WTC11 (cell line): ENCODE data around the gene USH2A. TPM values are rescaled to one million over a fixed set of nuclear protein-coding genes. Genes with fewer than 3 reads are reported as not detected.

Experiments used
- ATAC-seq: fragments of 200-7000 bp; cut with Tn5 transposase; 2 replicates; pipeline ENCODE4 v1.10.0; 2021; ENCODE audit warnings: mild to moderate bottlenecking, moderate library complexity
- CTCF ChIA-PET: fragments of 300-600 bp; sonication (Branson Sonifier 250); formaldehyde crosslinking; loops from one replicate; lab custom pipeline; 2021; ENCODE audit warnings: antibody characterized with exemption; lab: Charles Lee
- POLR2A ChIA-PET: fragments of 350-600 bp; sonication (Branson Sonifier 250); formaldehyde crosslinking; loops from one replicate; lab custom pipeline; 2021; ENCODE audit warnings: antibody characterized with exemption; lab: Charles Lee
- DNase-seq: peaks from one replicate; pipeline ENCODE4 v3.0.0; 2021; ENCODE audit warnings: low spot score
- H3K27ac Mint-ChIP-seq: 2 replicates; pipeline ENCODE4 v1.8.0; 2021; ENCODE audit warnings: mixed read lengths
- H3K27me3 Mint-ChIP-seq: 2 replicates; pipeline ENCODE4 v1.8.0; 2021; ENCODE audit warnings: low read depth, mild to moderate bottlenecking, moderate library complexity, mixed read lengths
- H3K36me3 Mint-ChIP-seq: 2 replicates; pipeline ENCODE4 v1.8.0; 2021; ENCODE audit warnings: mixed read lengths
- H3K4me1 Mint-ChIP-seq: 2 replicates; pipeline ENCODE4 v1.8.0; 2022; ENCODE audit warnings: mixed read lengths
- H3K4me3 Mint-ChIP-seq: 2 replicates; pipeline ENCODE4 v1.8.0; 2021; ENCODE audit warnings: mild to moderate bottlenecking, moderate library complexity, mixed read lengths
- H3K9me3 Mint-ChIP-seq: 2 replicates; pipeline ENCODE4 v1.8.0; 2021; ENCODE audit warnings: mixed read lengths
- CREM ChIP-seq: sonication (generic); formaldehyde crosslinking; IDR thresholded peaks from 2 replicates; pipeline ENCODE4 v1.8.1; 2022; ENCODE audit warnings: mild to moderate bottlenecking, missing genetic modification reagents, moderate library complexity
- EMX1 ChIP-seq: fragments of 250-450 bp; sonication (Bioruptor Pico); IDR thresholded peaks from 2 replicates; pipeline ENCODE4 v1.8.0; 2021; ENCODE audit warnings: mild to moderate bottlenecking
- ETV6 ChIP-seq: sonication (generic); formaldehyde crosslinking; IDR thresholded peaks from 2 replicates; pipeline ENCODE4 v1.8.1; 2022; ENCODE audit warnings: mild to moderate bottlenecking, missing genetic modification reagents
- GABPB1 ChIP-seq: sonication (generic); formaldehyde crosslinking; IDR thresholded peaks from 2 replicates; pipeline ENCODE4 v1.8.1; 2023; ENCODE audit warnings: mild to moderate bottlenecking, missing genetic modification reagents
- MYBL2 ChIP-seq: sonication (generic); formaldehyde crosslinking; IDR thresholded peaks from 2 replicates; pipeline ENCODE4 v1.8.1; 2023; ENCODE audit warnings: mild to moderate bottlenecking, moderate library complexity, missing genetic modification reagents
- NR1H2 ChIP-seq: sonication (generic); formaldehyde crosslinking; IDR thresholded peaks from 2 replicates; pipeline ENCODE4 v1.9.0; 2021; ENCODE audit warnings: mild to moderate bottlenecking, moderate library complexity, missing genetic modification reagents
- NR2C2 ChIP-seq: sonication (generic); formaldehyde crosslinking; IDR thresholded peaks from 2 replicates; pipeline ENCODE4 v1.8.0; 2022; ENCODE audit warnings: mild to moderate bottlenecking, missing genetic modification reagents
- NR3C1 ChIP-seq: sonication (generic); formaldehyde crosslinking; conservative IDR thresholded peaks from 2 replicates; pipeline ENCODE4 v1.8.1; 2023; ENCODE audit warnings: low read depth, mild to moderate bottlenecking, missing genetic modification reagents
- TP53 ChIP-seq: sonication (generic); formaldehyde crosslinking; IDR thresholded peaks from 2 replicates; pipeline ENCODE4 v1.8.1; 2023; ENCODE audit warnings: mild to moderate bottlenecking, missing genetic modification reagents
- ZNF121 ChIP-seq: sonication (generic); formaldehyde crosslinking; IDR thresholded peaks from 2 replicates; pipeline ENCODE4 v1.8.0; 2023; ENCODE audit warnings: missing genetic modification reagents
- ZNF232 ChIP-seq: sonication (generic); formaldehyde crosslinking; IDR thresholded peaks from 2 replicates; pipeline ENCODE4 v1.8.0; 2022; ENCODE audit warnings: mild to moderate bottlenecking, missing genetic modification reagents
- total RNA-seq: library from RNA; stranded (reverse); gene quantifications from 3 replicates; pipeline ENCODE4 v1.2.3, GENCODE V29; 2021
- TF ChIP-seq, protein P1 (sequence below): sonication (generic); formaldehyde crosslinking; IDR thresholded peaks from 2 replicates; pipeline ENCODE4 v1.8.0; 2023; ENCODE audit warnings: missing genetic modification reagents, mild to moderate bottlenecking, borderline replicate concordance
- TF ChIP-seq, protein P2 (sequence below): fragments of 250-450 bp; sonication (Bioruptor Pico); IDR thresholded peaks from 2 replicates; pipeline ENCODE4 v1.9.0; 2021; ENCODE audit warnings: moderate library complexity, mild to moderate bottlenecking, inconsistent platforms, borderline replicate concordance
- TF ChIP-seq, protein P3 (sequence below): sonication (generic); formaldehyde crosslinking; IDR thresholded peaks from 2 replicates; pipeline ENCODE4 v1.8.0; 2022; ENCODE audit warnings: mild to moderate bottlenecking, missing genetic modification reagents
- TF ChIP-seq, protein P4 (sequence below): fragments of 200-600 bp; IDR thresholded peaks from 2 replicates; pipeline ENCODE4 v1.8.0; 2022; ENCODE audit warnings: antibody characterized with exemption
- TF ChIP-seq, protein P5 (sequence below): sonication (generic); formaldehyde crosslinking; IDR thresholded peaks from 2 replicates; pipeline ENCODE4 v1.8.0; 2022; ENCODE audit warnings: missing genetic modification reagents
- TF ChIP-seq, protein P6 (sequence below): sonication (generic); formaldehyde crosslinking; conservative IDR thresholded peaks from 2 replicates; pipeline ENCODE4 v1.8.1; 2022; ENCODE audit warnings: mild to moderate bottlenecking, missing genetic modification reagents

The USH2A gene
- total RNA-seq, 1 experiment from 2014 or later, result 0.37 TPM

DNA sequence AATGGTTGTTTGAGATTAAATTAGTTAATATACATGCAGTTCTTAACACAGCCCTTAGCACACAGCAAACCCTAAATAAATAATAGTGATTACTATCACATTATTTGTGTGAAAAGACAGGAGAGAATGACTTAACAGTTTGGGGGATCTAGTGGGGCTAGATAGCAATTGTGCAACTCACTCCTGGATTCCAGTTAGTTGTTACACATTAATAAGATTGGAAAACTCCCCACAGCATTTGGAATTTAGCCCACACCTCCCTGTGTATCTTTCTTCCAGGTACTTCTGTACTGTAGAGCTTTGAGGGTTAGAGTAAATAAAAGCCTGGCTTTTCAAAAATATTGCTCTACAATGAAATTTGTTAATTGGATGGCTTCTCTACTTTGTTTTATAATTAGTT lies 763.0 kb downstream of the USH2A start (continued):
- TF ChIP-seq, protein P1, sequence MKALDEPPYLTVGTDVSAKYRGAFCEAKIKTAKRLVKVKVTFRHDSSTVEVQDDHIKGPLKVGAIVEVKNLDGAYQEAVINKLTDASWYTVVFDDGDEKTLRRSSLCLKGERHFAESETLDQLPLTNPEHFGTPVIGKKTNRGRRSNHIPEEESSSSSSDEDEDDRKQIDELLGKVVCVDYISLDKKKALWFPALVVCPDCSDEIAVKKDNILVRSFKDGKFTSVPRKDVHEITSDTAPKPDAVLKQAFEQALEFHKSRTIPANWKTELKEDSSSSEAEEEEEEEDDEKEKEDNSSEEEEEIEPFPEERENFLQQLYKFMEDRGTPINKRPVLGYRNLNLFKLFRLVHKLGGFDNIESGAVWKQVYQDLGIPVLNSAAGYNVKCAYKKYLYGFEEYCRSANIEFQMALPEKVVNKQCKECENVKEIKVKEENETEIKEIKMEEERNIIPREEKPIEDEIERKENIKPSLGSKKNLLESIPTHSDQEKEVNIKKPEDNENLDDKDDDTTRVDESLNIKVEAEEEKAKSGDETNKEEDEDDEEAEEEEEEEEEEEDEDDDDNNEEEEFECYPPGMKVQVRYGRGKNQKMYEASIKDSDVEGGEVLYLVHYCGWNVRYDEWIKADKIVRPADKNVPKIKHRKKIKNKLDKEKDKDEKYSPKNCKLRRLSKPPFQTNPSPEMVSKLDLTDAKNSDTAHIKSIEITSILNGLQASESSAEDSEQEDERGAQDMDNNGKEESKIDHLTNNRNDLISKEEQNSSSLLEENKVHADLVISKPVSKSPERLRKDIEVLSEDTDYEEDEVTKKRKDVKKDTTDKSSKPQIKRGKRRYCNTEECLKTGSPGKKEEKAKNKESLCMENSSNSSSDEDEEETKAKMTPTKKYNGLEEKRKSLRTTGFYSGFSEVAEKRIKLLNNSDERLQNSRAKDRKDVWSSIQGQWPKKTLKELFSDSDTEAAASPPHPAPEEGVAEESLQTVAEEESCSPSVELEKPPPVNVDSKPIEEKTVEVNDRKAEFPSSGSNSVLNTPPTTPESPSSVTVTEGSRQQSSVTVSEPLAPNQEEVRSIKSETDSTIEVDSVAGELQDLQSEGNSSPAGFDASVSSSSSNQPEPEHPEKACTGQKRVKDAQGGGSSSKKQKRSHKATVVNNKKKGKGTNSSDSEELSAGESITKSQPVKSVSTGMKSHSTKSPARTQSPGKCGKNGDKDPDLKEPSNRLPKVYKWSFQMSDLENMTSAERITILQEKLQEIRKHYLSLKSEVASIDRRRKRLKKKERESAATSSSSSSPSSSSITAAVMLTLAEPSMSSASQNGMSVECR (CRISPR knock-in tag), result no peak
- TF ChIP-seq MYBL2 (CRISPR knock-in tag) (no peak), NR1H2 (CRISPR knock-in tag) (no peak), NR2C2 (CRISPR knock-in tag) (no peak), TP53 (CRISPR knock-in tag) (no peak), NR3C1 (CRISPR knock-in tag) (no peak)
- TF ChIP-seq, protein P2, sequence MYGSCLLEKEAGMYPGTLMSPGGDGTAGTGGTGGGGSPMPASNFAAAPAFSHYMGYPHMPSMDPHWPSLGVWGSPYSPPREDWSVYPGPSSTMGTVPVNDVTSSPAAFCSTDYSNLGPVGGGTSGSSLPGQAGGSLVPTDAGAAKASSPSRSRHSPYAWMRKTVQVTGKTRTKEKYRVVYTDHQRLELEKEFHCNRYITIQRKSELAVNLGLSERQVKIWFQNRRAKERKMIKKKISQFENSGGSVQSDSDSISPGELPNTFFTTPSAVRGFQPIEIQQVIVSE (CRISPR knock-in tag), result no peak
- TF ChIP-seq, protein P3, sequence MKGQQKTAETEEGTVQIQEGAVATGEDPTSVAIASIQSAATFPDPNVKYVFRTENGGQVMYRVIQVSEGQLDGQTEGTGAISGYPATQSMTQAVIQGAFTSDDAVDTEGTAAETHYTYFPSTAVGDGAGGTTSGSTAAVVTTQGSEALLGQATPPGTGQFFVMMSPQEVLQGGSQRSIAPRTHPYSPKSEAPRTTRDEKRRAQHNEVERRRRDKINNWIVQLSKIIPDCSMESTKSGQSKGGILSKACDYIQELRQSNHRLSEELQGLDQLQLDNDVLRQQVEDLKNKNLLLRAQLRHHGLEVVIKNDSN (CRISPR knock-in tag), result no peak
- TF ChIP-seq, protein P4, sequence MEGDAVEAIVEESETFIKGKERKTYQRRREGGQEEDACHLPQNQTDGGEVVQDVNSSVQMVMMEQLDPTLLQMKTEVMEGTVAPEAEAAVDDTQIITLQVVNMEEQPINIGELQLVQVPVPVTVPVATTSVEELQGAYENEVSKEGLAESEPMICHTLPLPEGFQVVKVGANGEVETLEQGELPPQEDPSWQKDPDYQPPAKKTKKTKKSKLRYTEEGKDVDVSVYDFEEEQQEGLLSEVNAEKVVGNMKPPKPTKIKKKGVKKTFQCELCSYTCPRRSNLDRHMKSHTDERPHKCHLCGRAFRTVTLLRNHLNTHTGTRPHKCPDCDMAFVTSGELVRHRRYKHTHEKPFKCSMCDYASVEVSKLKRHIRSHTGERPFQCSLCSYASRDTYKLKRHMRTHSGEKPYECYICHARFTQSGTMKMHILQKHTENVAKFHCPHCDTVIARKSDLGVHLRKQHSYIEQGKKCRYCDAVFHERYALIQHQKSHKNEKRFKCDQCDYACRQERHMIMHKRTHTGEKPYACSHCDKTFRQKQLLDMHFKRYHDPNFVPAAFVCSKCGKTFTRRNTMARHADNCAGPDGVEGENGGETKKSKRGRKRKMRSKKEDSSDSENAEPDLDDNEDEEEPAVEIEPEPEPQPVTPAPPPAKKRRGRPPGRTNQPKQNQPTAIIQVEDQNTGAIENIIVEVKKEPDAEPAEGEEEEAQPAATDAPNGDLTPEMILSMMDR, result no peak
- TF ChIP-seq, protein P5, sequence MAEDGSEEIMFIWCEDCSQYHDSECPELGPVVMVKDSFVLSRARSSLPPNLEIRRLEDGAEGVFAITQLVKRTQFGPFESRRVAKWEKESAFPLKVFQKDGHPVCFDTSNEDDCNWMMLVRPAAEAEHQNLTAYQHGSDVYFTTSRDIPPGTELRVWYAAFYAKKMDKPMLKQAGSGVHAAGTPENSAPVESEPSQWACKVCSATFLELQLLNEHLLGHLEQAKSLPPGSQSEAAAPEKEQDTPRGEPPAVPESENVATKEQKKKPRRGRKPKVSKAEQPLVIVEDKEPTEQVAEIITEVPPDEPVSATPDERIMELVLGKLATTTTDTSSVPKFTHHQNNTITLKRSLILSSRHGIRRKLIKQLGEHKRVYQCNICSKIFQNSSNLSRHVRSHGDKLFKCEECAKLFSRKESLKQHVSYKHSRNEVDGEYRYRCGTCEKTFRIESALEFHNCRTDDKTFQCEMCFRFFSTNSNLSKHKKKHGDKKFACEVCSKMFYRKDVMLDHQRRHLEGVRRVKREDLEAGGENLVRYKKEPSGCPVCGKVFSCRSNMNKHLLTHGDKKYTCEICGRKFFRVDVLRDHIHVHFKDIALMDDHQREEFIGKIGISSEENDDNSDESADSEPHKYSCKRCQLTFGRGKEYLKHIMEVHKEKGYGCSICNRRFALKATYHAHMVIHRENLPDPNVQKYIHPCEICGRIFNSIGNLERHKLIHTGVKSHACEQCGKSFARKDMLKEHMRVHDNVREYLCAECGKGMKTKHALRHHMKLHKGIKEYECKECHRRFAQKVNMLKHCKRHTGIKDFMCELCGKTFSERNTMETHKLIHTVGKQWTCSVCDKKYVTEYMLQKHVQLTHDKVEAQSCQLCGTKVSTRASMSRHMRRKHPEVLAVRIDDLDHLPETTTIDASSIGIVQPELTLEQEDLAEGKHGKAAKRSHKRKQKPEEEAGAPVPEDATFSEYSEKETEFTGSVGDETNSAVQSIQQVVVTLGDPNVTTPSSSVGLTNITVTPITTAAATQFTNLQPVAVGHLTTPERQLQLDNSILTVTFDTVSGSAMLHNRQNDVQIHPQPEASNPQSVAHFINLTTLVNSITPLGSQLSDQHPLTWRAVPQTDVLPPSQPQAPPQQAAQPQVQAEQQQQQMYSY, result no peak
- TF ChIP-seq, protein P6, sequence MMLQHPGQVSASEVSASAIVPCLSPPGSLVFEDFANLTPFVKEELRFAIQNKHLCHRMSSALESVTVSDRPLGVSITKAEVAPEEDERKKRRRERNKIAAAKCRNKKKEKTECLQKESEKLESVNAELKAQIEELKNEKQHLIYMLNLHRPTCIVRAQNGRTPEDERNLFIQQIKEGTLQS (CRISPR knock-in tag), result no peak

DNA sequence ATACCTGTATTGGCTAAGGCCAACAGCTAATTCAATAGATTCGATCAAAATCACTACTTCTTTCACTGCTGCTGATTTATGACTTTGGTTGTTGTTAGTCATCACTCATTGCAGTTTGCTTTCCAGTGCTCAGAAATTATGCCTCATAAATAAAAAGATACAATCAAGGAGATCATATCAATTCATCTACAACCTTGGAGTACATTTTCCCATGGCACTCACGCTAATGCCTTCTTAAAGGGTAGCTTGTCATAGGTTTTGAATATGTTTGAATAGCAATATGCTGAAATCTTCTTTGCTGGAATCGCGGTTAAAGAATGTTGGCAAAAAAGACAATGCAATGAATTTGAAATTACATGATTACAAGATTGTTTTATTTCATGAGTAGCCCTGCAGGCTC lies 766.2 kb downstream of the USH2A start:
- Mint-ChIP-seq H3K4me3 (no peak overlapping the region), H3K4me1 (peaks cover 22% of the 10 kb centered on the region), H3K27ac (no peak overlapping the region), H3K9me3 (no peaks in the 10 kb centered on the region), H3K36me3 (no peaks in the 10 kb centered on the region), H3K27me3 (no peaks in the 10 kb centered on the region)
- ChIA-PET POLR2A (no interaction called here), CTCF (no interaction called here)
- no peak for ATAC-seq
- TF ChIP-seq ZNF121 (no peak), ETV6 (CRISPR knock-in tag) (no peak), NR1H2 (CRISPR knock-in tag) (no peak), EMX1 (CRISPR knock-in tag) (no peak), ZNF232 (CRISPR knock-in tag) (no peak), GABPB1 (CRISPR knock-in tag) (no peak), CREM (CRISPR knock-in tag) (no peak)
- TF ChIP-seq, protein P2 (CRISPR knock-in tag), result no peak
- no peak for DNase-seq
